Calu3 (cell line): ENCODE measurements around the gene EYA4. TPM values are rescaled to one million over a fixed set of nuclear protein-coding genes. Genes with fewer than 3 reads are reported as not detected.

Experiments
- BruUV-seq: library from RNA; stranded (reverse); fragments of 400-500 nt; replicated peaks from 2 replicates; lab custom pipeline; 2021; lab: Mats Ljungman, UMichigan
- CTCF ChIA-PET: fragments of 300-600 bp; sonication (Branson Sonifier 250); formaldehyde crosslinking; loops from one replicate; lab custom pipeline; 2022; ENCODE audit warnings: antibody characterized with exemption; lab: Charles Lee
- DNase-seq: peaks from one replicate; pipeline ENCODE4 v3.0.0; 2022
- H3K27ac Mint-ChIP-seq: one replicate; pipeline ENCODE4 v1.8.0; 2022; ENCODE audit warnings: mixed read lengths; ENCODE audit not compliant: unreplicated experiment
- H3K27me3 Mint-ChIP-seq: one replicate; pipeline ENCODE4 v1.8.0; 2022; ENCODE audit warnings: mixed read lengths; ENCODE audit not compliant: unreplicated experiment
- H3K36me3 Mint-ChIP-seq: one replicate; pipeline ENCODE4 v1.8.0; 2022; ENCODE audit warnings: mild to moderate bottlenecking, moderate library complexity, mixed read lengths; ENCODE audit not compliant: insufficient read depth, unreplicated experiment
- H3K4me1 Mint-ChIP-seq: one replicate; pipeline ENCODE4 v1.8.0; 2022; ENCODE audit warnings: mild to moderate bottlenecking, low read depth, mixed read lengths; ENCODE audit not compliant: unreplicated experiment
- H3K4me3 Mint-ChIP-seq: one replicate; pipeline ENCODE4 v1.8.0; 2022; ENCODE audit warnings: mild to moderate bottlenecking, low read depth, moderate library complexity, mixed read lengths; ENCODE audit not compliant: unreplicated experiment
- H3K9me3 Mint-ChIP-seq: one replicate; pipeline ENCODE4 v1.8.0; 2022; ENCODE audit warnings: low read depth, mixed read lengths; ENCODE audit not compliant: unreplicated experiment
- CTCF ChIP-seq: fragments of 200-600 bp; IDR thresholded peaks from one replicate; pipeline ENCODE4 v1.8.0; 2022; ENCODE audit warnings: antibody characterized with exemption; ENCODE audit not compliant: unreplicated experiment
- intact Hi-C: fragments of 100-400 bp; cut with micrococcal nuclease; formaldehyde crosslinking; loops from one replicate; pipeline ENCODE4 v1.10.0; 2022; ENCODE audit not compliant: unreplicated experiment
- total RNA-seq: library from RNA; stranded (reverse); gene quantifications from 2 replicates; pipeline ENCODE4 v1.2.3, GENCODE V29; 2022

EYA4 gene
- total RNA-seq, 1 experiment from 2014 or later, result 55.1 TPM

- no peaks in the 10 kb centered on the region for H3K36me3 Mint-ChIP-seq
- H3K9me3 Mint-ChIP-seq, result no peaks in the 10 kb centered on the region
- no peaks in the 10 kb centered on the region for H3K27me3 Mint-ChIP-seq
- no peak overlapping the region for H3K4me3 Mint-ChIP-seq
- TF ChIP-seq CTCF, result no peak
- H3K27ac Mint-ChIP-seq, result no peak overlapping the region
- intact Hi-C loops, result no loop called here
- no TSS peak for BruUV-seq
- CTCF ChIA-PET, result no interaction called here
- peaks cover 31% of the 10 kb centered on the region for H3K4me1 Mint-ChIP-seq
- DNase-seq, result no peak
These were observed 119.0 kb downstream of the EYA4 start for GRCh38 chr6:133360194-133360593.

GRCh38 chr6:133362813-133363212, 121.7 kb downstream of the EYA4 start:
- CTCF ChIA-PET, result interaction anchor here (0.6 kb wide), 1 partner anchor 11 kb away, joined by 3 read pairs; no protein-coding TSS in a partner anchor
- BruUV-seq, result no TSS peak
- peaks cover 51% of the 10 kb centered on the region for H3K4me1 Mint-ChIP-seq
- no peaks in the 10 kb centered on the region for H3K36me3 Mint-ChIP-seq
- intact Hi-C loops, result no loop called here
- no peak overlapping the region for H3K4me3 Mint-ChIP-seq
- H3K9me3 Mint-ChIP-seq, result no peaks in the 10 kb centered on the region
- H3K27me3 Mint-ChIP-seq, result no peaks in the 10 kb centered on the region
- no peak for DNase-seq
- TF ChIP-seq CTCF, result no peak
- H3K27ac Mint-ChIP-seq, result no peak overlapping the region

- DNase-seq, result no peak
- H3K27me3 Mint-ChIP-seq, result no peaks in the 10 kb centered on the region
- BruUV-seq, result no TSS peak
- no peak overlapping the region for H3K27ac Mint-ChIP-seq
- no peaks in the 10 kb centered on the region for H3K36me3 Mint-ChIP-seq
- no peak for TF ChIP-seq CTCF
- CTCF ChIA-PET, result no interaction called here
- no peak overlapping the region for H3K4me3 Mint-ChIP-seq
- intact Hi-C loops, result no loop called here
- H3K9me3 Mint-ChIP-seq, result no peaks in the 10 kb centered on the region
- H3K4me1 Mint-ChIP-seq, result peaks cover 29% of the 10 kb centered on the region
These were observed 127.5 kb downstream of the EYA4 start for GRCh38 chr6:133368664-133369063.

GRCh38 chr6:133369773-133370272, 128.7 kb downstream of the EYA4 start:
- CTCF ChIA-PET, result interaction anchor here (0.7 kb wide), 1 partner anchor 14 kb away, joined by 3 read pairs; no protein-coding TSS in a partner anchor
- peaks cover 37% of the 10 kb centered on the region for H3K4me1 Mint-ChIP-seq

More at GRCh38 chr6:133369773-133370272, 128.7 kb downstream of the EYA4 start:
- no peak for DNase-seq
- intact Hi-C loops, result no loop called here
- no peak for TF ChIP-seq CTCF
- Mint-ChIP-seq H3K27me3 (no peaks in the 10 kb centered on the region), H3K36me3 (no peaks in the 10 kb centered on the region), H3K4me3 (no peak overlapping the region), H3K9me3 (no peaks in the 10 kb centered on the region), H3K27ac (no peak overlapping the region)
- no TSS peak for BruUV-seq
